HG03060 (cell line): ENCODE data around the gene SDR42E2.
"Not testable (repeated sequence)": the region's sequence is repeated elsewhere in the genome, so short reads cannot be mapped to it uniquely, and the experiment has no call there.

Experiments
- ATAC-seq: cut with Tn5 transposase; IDR thresholded peaks from one replicate; pipeline ENCODE4 v1.9.1; 2021; ENCODE audit warnings: low read depth, moderate number of reproducible peaks; ENCODE audit not compliant: unreplicated experiment

The SDR42E2 gene

DNA sequence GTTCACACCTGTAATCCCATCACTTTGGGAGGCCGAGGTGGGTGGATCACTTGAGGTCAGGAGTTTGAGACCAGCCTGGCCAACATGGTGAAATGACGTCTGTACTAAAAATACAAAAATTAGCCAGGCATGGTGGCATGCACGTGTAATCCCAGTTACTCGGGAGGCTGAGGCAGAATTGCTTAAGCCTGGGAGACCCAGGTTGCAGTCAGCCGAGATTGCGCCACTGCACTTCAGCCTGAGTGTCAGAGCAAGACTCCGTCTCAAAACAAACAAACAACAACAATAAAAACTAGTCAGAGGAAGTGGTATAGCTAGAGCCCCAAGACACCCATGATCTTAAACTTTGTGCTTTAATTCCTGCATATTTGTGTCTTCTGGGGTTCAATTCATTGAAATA lies 9.2 kb upstream of the SDR42E2 start:
- not testable (repeated sequence) for ATAC-seq

DNA sequence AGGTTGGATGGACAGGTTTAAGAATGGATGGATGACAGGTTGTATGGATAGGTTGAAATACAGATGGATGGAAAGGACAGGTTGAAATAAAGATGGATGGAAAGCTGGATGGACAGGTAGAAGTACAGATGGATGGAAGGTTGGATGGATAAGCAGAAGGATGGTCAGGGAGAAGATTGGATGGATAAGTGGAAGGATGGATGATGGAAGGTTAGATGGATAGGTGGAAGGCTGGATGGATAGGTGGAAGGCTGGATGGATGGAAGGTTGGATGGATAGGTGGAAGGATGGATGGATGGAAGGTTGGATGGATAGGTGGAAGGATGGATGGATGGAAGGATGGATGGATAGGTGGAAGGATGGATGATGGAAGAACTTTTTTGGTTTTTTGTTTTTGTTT lies 905 bp upstream of the SDR42E2 start:
- no peak for ATAC-seq

DNA sequence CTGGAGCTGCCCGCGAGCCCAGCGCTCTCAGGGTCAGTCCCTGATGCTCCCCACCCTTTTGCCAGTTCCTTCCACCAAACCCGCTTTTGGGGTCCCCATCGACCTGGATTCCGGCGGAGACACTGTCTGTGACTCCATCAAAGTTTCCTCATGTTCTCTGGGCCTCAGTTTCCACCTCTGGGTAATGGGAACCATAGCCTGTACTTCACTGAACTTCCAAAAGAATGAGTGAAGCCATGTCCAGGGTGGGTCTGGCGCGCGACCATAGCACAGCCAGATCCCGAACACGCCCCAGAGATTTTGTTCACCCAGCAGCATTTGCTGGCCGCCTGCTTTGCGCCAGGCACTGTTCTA lies 327 bp downstream of the SDR42E2 start:
- ATAC-seq: no peak

DNA sequence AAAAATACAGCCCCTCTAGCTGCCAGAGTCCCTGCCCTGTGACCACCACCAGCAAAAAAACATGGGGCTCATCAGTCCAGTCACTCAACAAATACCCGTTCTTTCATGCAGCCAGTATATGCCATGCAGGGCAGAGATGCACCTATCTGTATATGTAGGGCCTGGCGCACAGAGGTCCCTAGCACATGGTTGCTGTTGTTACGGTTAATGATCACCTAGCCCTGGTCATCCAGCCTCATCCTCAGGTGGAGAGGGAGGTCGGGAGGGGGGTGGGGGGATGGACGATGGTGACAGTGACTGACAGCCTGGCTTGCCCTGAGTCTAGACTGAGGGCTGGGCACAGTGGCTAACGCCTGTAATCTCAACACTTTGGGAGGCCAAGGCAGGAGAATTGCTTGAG lies 1.5 kb downstream of the SDR42E2 start:
- no peak for ATAC-seq

DNA sequence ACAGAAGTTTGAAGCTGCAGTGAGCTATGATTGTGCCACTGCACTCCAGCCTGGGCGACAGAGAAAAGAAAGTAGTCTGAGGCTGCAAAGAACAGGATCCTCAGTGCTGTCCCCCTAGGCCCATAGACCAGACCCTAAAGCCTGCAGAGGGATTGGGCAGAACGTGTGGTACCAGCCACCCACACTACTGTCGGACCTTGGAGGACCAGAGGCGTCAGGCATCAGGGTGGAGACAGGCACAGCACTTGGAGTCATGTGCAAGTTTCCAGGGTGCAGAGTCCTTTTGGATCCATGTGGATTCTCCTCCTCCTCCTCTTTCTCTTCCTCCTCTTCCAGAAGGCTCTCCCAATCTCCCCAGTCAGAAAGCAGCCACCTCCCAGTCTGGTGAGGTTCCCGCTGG lies 2.2 kb downstream of the SDR42E2 start:
- no peak for ATAC-seq

DNA sequence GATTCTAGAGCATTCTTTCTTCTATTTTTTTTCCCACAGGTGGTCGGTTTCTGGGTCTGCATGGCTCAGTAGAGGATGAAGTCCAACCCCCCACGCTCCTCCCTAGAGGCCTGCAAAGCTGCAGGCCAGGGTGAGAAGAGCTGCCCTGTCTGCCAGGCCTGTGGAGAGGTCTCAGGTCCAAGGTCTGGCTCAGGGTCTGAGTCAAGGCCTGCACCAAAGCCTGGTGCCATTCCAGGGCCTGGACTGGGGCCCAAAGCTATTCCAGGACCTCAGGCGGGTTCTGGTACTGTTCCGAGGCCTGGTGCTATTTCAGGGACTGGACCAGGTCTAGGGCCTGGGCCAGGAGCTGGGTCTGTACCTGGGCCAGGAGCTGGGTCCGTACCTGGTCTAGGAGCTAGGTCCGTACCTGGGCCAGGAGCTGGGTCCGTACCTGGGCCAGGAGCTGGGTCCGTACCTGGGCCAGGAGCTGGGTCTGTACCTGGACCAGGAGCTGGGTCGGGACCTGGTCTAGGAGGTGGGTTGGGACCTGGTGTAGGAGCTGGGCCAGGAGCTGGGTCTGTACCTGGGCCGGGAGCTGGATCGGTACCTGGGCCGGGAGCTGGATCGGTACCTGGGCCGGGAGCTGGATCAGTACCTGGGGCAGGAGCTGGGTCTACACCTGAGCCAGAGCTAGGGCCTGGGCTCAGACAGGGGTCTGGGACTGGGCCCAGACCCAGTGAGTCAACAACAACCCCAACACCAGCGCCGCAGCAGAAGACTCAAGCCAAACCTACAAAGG lies 3.4 kb downstream of the SDR42E2 start:
- no peak for ATAC-seq

DNA sequence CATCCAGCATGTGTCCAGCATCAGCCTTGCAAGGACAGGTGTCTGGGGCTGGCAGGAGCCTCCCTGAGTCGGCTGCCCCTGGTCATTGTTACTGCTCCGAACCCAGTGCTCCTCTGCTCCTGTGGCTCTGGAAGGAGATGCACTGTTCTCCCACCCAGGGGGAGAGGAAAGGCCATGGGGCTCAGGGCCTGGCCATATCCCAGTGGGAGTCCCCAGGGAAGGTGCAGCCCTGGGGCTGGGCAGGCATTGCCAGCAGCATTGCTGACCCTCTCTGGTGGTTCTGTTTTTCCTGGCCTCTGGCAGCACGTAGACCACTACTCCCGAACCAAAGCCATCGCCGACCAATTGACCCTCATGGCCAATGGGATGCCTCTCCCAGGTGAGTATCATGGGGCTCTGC lies 9.6 kb downstream of the SDR42E2 start:
- ATAC-seq: no peak

DNA sequence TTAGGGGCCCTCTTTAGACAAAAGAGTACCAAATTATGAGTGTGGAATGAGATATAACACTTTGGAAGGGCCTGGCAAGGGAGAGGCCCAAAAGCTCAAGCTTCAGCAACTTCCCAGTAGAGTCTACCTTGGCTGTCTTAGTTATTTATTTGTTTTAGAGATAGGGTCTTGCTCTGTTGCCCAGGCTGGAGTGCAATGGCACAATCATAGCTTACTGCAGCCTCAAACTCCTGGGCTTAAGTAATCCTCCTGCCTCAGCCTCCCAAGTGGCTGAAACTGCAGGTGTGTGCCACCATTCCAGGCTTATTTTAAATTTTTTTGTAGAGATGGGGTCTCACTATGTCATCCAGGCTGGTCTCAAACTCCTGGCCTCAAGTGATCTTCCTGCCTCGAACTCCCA lies 10.3 kb downstream of the SDR42E2 start:
- ATAC-seq: not testable (repeated sequence)

DNA sequence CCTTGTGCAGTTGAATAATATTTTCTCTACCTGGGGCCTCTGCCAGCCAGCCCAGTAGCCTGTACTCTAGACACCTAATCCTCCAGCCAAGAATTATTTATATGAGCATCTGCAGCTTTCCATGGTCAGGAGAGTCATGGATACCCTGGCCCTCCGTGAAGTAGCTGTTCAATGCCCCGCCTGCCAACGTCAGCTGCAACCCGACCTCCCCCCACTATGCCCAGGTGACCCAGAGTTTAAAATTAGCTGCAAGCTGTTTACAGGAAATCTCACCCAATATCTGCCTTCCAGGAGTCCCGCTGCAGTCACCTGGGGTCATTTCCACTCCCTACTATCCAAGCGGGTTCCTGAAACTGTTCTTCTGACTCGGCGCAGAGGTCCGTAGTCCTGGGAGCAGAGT lies 12.3 kb downstream of the SDR42E2 start:
- ATAC-seq: no peak

DNA sequence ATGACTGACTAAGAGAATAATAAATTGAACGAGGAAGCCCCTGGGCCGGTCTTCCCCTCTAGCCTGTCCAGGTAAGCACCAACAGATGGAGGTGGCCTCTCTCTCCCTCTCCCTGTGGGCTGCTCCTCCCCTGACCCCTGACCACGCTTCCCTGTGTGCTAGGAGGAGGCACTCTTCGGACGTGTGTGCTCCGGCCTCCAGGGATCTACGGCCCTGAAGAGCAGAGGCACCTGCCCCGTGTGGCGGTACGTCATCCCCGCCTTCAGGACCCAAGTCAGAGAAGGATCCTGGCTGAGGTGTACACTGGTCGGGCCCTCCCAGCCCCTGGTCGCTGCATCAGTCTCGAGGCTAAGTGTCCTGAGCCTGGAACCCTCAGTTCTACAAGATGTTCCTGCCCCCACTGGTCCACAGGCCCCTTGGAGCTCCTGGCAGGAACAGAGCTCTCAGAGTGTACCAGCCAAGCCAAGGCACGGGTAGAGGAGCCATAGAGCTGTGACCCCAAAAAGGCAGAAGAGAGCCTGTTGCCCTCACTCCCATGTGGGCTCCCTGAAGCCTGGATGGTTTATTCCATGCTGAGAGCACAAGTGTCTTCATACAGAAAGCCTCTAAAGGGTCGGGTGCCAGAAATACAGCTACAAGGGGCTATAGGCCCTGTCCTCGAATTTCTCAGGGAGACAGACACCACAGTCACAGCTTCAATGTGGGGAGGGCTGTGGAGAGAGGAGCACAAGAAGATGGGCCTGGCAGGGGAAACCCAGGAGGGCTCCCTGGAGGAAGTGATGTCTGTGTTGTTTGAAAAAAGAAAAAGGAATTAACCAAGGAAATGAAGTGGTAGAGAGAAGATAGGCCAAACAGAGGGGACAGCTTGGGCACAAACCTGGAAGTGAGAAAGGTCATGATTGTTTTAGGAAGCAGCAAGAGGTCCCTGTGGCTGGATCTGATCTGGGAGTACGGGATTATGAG lies 15.9 kb downstream of the SDR42E2 start:
- no peak for ATAC-seq

DNA sequence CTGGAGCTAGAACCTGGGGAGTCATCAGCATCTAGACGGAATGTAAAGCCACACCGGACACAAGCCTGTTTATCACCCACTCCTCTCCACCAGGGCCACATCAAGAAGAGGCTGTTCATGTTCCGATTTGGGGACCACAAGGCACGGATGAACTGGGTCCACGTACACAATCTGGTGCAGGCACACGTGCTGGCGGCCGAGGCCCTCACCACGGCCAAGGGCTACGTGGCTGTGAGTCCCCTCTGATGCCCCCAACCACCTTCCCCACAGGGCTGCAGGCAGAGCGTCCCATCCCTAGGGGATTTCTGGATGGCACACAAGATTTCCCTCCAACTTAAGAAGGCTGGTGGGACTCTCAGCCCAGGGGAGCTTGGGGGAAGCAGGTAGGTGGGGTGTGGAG lies 19.1 kb downstream of the SDR42E2 start:
- ATAC-seq: no peak

DNA sequence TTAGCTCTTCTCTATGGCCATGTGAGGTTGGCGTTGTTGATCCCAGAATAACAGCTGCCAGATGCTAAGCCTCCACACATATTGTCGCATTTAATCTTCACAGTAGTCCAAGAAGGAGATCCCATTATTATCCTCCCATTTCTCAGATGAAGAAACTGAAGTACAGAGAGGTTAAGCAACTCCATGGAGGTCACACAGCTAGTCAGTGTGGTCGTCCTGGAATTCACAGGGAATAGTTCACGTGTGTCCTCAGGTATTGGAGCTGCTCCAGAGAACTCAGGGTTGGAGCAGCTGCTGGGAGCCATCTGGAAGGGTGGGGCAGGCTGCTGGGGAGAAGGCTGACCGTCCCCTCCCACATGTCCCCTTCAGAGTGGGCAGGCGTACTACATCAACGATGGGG lies 19.5 kb downstream of the SDR42E2 start:
- ATAC-seq: no peak

DNA sequence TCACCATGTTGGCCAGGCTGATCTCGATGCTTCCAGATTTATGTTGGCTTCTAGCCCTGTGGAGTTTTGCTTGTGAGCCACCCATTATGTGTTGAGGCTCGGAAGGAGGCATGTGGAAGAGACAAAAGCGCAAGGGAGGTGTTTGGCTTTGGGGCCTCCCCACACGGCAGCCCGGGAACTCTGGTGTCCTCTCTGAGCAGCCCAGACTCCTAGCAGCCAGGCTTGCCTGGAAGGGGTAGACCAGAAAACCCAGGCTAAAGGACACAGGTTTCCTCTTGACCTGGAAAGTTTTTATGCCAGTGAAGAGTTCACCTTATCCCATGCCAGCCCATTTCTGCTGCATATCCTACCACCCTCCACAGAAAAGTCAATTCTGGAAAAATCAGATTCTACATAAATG lies 21.0 kb downstream of the SDR42E2 start:
- no peak for ATAC-seq

DNA sequence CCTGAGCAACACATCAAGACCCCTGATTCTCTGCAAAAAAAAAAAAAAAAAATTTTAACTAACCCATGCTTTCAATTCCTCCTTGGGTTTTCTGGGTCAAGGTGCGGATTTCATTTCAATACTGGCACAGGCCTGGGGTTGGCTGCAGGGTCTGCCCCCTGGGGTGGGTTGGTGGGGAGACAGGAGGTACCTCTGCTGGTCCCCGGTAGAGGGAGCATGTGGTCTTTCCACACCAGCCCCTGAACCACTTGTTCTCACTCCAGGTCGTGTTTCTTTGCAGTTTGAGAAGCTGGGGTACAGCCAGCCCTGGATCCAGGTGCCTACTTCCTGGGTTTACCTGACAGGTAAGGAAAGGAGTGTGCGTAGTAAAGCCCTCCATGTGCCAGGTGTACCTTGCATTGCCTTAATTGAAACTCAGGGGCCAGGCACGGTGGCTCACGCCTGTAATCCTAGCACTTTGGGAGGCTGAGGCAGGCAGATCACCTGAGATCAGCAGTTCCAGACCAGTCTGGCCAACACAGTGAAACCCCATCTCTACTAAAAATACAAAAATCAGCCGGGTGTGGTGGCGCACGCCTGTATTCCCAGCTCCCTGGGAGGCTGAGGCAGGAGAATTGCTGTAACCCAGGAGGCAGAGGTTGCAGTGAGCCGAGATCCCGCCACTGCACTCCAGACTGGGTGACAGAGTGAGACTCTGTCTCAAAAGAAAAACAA lies 21.8 kb downstream of the SDR42E2 start:
- ATAC-seq: no peak

DNA sequence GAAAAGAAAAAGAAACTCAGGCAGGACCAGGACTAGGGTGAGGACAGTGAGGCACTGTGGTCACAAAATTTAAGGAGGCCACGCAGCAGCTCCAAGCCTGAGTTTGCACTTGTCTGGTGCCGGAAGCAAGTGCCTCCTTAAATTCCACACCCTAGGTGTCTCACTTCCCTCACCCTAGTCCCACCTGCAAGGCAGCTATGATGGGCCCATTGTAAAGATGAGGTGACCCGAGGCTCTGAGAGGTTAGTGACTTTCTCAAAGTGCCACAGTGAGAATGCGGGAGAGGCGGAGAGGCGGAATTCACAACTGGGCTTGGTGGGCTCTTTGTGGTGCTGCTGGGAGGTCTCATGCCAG lies 22.3 kb downstream of the SDR42E2 start:
- ATAC-seq: no peak

DNA sequence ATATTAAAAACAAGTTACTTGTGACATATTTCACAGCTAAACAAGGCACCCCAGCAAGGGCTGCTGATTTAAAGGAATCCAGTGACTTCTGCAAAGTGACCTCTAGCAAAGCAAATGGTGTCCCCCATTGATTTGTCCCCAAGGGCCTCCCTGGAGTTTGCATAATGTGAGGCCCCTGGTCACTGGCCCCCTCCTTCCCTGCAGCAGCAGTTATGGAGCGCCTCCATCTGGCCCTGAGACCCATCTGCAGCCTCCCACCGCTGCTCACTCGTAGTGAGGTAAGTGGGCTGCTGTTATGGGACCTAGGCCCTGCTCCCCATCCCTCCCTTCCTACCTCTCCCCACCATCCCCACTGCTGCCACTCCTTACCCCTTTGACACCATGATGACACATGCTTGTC lies 24.2 kb downstream of the SDR42E2 start:
- no peak for ATAC-seq

DNA sequence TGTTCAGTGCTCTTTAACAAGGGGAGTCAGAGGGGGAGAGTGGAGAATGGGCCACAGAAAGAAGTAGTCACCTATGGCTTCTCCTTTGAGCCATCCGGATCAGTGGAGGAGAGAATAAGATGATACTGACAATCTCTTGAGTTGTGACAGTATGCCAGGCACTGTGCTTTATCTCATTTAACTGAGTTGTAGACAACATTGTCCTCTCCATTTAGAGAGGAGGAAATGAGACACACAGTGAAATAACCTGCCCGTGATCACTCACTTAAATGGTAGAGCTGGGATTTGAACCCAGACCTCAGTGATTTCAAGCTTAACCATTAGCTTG lies 25.9 kb downstream of the SDR42E2 start:
- no peak for ATAC-seq

DNA sequence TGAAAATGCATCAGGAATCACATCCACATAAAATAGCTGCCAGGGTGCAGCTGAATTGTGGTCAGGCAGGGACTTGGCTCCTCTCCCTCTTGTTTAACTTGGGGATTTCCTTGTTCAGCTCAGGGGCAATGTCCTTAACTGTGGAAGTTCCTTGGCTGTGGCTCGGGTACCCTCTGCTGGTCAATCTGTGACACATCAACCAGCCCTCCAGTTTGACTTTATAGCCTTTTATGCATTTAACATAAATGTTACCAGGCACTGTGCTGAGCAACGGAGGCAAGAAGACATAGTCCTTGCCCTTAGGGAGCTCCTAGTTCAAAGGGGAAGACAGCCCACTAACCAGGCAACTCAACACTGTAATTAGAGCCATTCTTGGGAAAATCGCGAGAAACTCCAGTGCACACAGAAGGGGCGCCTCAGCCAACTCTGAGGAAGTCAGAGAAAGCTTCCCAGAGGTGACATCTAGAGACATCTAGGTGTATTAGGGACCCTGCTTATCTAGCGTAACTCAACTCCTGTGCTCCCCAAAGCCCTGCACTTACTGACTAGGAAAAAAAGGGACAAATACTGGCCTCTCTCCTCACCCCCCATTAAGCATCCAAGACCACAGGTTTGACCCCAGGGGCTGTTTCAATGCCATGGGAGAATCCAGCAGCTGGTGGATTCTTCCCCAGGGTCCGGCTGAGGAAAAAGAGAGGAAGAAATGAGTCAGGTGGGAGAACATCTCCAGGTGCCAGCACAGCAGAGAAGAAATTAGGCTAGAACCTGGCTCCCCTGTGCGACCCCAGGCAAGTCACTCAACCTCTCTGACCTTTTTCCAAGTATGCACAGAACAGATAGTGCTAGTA lies 26.5 kb downstream of the SDR42E2 start:
- ATAC-seq: no peak

DNA sequence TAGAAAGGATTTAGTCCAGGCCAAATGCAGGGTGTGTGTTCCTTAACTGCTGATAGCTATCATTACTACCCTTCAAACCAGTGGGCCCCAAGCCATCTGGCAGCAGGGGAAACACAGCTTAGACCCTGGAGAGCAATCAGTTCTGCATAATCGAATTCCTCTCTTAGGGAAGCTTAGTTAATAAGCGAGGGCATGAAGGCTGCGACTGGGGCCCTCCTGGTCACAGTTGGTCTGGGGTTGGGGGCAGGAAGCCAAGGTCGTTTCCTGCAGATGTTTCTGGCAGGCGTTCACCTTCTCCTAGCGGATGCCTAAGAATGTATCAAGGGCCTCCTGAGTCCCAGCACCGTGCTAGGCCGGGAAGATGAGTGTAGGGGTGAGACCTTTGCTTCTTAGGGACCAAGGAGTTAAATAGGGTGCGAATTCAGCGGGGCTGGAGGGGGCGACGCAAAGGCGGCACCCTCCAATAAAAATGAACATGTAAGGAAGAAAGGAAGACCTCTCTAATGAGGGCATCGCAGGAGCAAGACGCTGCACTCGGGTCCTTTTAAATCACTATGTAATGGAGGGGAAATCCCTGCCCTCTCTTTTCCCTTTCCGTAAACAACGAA lies 27.3 kb downstream of the SDR42E2 start:
- ATAC-seq: no peak
